IPS-NIHi7 (cell line): Measurements from ENCODE around the gene COL5A1.

Experiments
- DNase-seq: peaks from one replicate; pipeline ENCODE4 v3.0.0; 2012; ENCODE audit warnings: mixed read lengths; ENCODE audit errors: extremely low spot score

The COL5A1 gene

GRCh38 chr9:134625361-134626068 lies 16.1 kb upstream of the COL5A1 start:
- DNase-seq, result no peak

GRCh38 chr9:134626069-134626423 lies 15.6 kb upstream of the COL5A1 start:
- DNase-seq, result no peak

DNA sequence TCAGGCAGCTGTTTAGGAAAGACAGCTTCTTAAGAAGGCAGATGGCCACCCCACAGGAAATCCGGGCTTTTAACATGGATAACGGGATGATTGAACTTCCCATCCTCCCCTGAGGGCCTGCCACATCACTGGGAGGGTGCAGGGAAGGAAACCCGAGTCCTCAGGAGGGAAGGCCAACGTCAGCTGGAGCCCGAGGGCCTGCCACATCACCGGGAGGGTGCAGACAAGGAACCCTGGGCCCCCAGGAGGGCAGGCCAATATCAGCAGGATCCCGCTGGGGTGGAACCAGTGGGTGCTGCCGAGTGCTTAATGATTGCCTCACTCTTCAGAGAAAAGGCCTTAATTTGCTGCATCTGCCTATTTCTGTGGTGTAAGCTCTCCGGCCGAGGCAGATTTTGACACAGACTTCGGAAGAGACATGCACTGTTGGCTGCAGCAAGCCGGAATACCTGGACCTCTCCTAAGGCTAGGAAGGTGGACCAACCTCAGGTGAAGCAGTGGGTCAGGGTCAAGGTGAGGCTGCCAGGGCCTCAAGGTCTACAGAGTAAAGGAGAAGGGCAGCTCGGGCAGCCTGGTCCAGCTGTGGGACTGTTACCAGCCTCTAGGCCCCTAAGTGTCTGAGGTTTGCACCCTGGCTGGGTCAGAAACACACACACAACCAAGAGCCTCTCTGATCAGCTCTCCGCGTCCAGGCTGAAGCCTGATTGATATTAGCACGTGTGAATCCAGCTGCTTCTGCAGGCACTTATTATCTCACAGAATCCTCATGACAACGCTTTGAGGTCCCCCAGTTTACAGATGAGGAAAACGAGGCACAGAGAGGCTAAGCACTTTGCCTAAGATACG lies 14.8 kb upstream of the COL5A1 start:
- no peak for DNase-seq

- DNase-seq, result no peak
Measured at GRCh38 chr9:134627417-134628353, 13.9 kb upstream of the COL5A1 start.

- DNase-seq, result no peak
Measured at GRCh38 chr9:134628354-134628736, 13.3 kb upstream of the COL5A1 start.

- DNase-seq, result no peak
Measured at GRCh38 chr9:134629061-134629585, 12.5 kb upstream of the COL5A1 start.

DNA sequence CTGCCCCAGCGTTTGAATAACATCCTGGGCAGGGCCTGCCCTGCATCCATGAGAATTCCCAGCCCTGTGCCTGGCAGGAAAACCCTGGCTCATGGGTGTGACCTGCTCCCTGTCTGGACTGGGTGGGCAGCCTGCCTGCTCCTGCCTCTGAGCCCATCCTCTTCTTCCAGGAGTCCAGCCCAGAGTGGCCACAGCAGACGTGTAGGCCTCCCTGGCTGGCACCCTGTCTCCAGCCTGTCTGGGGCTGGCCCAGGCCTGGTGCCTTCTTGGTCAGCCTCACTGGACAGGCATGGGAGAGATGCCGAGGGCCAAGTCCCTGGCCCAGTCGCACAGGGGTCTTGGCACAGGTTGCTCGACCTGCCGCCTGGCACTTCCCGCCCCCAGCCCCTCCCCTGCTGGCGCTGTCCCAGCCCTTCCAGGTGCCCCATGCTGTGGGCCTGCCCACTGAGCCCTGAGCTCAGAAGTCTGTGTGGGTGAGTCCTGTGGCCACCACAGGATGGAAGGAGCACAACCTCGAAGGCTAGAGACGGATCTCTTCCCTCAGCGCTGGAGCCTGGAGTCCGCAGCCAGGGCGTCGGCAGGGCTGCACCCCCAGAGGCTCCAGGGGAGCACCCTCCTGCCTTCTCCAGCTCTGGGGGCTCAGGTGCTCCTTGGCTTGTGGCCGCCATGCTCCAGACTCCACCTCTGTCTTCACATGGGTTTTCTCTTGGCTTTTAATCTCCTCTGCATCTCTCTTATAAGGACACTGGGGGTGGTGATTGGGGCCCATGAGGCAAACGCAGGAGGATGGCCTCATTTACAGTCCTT lies 11.8 kb upstream of the COL5A1 start:
- no peak for DNase-seq

DNA sequence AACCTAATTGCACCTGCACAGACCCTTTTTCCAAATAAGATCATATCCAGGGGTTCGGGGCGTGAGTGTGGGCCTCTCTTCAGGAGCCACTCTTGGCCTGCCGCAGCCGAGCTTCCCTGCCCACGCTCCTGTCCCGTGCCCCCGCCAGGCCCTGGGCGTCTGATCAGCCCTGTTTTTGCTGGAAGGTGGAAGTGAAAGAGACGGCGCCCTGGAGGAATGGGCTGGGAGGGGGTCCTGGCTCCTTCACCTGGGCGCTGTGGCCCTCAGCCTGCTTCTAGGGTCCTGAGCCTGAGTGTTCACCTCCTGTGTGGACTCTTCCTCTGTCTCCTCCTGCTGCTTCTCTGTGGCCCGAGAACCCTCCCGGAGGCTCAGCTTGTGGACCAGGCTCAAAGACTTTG lies 11.2 kb upstream of the COL5A1 start:
- DNase-seq, result no peak

GRCh38 chr9:134630861-134631260 lies 10.7 kb upstream of the COL5A1 start:
- DNase-seq, result no peak

DNA sequence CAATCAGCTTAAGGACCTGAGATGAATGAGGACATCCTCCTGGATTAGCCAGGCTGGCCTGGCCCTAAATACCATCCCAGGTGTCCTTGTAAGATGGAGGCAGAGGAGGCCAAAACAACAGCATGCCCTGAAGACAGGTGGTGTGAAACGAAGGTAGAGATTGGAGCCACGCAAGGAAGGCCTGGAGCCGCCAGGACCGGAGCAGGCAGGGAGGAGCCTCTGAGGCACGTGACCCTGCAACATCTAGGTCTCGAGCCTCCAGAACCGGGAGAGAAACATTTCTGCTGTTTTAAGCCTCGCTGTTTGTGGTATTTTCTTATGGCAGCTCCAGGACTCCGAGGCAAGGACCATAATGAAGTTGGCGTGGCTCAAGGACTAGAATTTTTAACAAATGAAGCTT lies 9.7 kb upstream of the COL5A1 start:
- no peak for DNase-seq

GRCh38 chr9:134632329-134632728 lies 9.3 kb upstream of the COL5A1 start:
- DNase-seq, result no peak

GRCh38 chr9:134633362-134634142 lies 8.1 kb upstream of the COL5A1 start:
- no peak for DNase-seq

DNA sequence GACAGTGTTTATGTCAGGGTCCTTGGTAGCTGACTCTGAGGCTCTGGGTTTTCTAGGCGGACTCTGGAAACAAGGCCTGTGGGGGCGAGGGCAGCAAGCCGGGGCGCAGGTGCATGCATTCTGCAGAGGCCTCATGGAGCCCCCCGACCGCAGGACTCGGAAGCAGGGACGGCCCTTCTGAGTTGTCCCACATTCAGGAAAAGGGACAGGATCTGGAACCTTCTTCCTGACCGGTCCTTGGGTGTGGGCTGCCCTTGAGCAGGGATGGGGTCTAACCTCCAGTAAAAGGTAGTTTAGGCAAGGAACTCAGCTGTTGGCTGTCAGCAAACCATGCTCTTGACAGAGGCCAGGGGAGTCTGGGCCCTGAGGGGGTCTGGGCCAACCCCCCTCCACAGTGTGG lies 7.4 kb upstream of the COL5A1 start:
- no peak for DNase-seq

- DNase-seq, result no peak
Measured at GRCh38 chr9:134634667-134635230, 6.9 kb upstream of the COL5A1 start.

- no peak for DNase-seq
Measured at GRCh38 chr9:134635351-134636148, 6.1 kb upstream of the COL5A1 start.

GRCh38 chr9:134636149-134636507 lies 5.5 kb upstream of the COL5A1 start:
- DNase-seq, result no peak

DNA sequence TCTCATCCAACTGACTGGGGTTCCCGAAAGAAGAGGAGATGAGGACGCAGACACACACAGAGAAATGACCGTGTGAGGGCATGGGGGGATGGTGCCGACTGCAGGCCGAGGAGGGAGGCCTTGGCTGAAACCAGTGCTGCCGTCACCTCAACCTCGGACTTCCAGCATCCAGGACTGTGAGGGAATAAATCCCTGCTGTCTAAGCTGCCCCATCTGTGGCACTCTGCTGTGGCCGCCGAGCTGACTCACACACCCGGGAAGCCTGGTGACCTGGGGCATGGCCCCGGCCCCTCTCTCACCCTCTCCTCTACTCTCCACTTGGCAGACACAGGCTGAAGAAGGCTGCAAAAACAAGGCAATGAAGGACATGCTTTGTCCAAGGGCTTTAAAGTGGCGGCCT lies 4.4 kb upstream of the COL5A1 start:
- no peak for DNase-seq

DNA sequence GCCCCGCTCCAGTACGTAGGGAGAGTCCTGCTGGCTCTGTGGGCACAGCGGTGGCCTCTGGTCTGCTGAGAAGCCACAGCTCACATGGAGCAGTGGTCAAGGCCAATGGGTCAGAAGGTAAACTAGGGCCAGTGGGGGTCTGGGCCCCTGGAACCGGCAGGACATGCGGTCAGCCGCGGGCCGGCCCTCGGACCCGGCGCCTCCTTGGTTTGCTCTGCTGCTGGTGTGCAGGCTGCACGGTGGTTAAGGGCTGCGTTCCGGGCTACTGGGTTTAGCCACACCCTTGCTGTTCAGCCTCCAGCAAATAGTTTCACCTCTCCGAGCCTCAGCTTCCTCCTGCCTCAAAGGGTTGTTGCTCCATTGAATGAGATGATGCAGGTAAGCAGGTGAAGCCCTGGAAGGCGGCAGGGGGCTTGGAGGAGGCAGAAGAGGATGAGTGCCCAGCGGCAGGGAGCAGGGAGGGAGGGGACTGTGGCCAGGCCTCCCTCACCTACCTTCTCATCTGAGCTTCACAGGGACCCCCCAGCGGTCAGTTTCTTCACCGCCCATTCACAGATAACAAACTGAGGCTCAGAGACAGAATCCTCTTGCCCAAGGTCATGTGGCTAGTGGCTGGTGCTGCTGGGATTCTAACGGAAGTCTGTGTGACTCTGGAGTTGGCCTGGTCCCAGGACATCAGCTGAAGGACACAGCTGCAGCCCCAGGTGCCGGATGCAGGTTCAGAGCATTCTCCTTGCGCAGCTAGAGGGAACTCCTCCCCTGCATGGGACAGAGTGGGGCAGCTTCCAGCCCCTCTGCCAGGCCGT lies 3.7 kb upstream of the COL5A1 start:
- DNase-seq, result no peak
